ENCODE data around the gene PPP3CB. TPM values are rescaled to one million over a fixed set of nuclear protein-coding genes. Genes with fewer than 3 reads are reported as not detected.

Gene PPP3CB
- total RNA-seq, 1 donor from 2014 or later, result 47.1 TPM

DNA sequence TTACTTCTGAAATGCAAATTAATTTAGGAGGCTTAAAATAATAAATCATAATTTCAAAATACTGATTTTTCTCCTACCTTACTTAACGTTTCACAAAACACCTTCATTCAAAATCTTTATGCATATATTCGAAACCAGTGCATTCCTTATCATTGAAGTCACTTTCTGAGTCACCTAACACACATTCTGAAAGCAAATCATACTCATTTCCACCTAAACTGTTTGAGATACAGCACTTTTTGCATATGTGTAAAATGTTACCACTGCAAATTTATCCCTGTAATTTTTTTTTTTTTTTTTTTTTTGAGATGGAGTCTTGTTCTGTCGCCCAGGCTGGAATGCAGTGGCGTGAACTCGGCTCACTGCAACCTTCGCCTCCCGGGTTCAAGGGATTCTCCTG, 15.7 kb downstream of the PPP3CB start:
- DNase-seq (ENCODE audit: low spot score), result no peak

DNA sequence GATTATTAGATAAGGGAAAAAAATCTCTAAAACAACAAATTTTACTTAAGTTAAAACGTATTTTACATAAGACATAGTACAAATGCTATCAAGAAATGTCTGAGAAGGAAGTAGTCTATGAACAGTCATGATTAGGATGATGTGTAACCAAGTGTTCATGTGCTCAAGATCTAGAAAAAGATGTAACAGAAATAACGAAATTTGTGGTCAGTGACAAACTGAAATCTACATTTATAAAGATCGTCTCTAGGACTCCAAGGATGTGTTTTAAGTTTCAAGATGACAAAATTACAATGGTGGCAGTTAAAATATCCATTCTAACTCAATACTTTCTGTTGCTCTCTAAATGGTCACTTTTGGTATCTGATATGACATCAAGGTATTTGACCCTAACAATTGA, 17.2 kb downstream of the PPP3CB start:
- no peak for DNase-seq (ENCODE audit: low spot score)

DNA sequence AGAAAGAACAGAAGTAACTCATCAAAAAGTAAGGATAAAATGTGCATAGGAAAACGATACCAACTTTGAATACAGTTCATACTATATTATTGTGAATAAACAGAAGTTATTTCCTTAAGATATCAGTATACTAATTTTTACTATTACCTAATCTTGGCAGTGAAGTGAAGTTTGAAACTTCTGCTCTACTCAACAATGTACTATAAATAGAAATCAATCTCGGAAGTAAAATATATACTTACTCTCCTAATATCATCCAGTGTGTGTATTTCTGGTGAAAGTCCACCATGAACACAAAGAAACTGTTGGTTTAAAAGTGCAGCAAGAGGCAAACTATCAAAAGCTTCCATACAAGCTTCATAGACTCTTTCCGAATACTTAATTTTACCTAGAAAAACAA, 24.6 kb downstream of the PPP3CB start:
- no peak for DNase-seq (ENCODE audit: low spot score)

DNA sequence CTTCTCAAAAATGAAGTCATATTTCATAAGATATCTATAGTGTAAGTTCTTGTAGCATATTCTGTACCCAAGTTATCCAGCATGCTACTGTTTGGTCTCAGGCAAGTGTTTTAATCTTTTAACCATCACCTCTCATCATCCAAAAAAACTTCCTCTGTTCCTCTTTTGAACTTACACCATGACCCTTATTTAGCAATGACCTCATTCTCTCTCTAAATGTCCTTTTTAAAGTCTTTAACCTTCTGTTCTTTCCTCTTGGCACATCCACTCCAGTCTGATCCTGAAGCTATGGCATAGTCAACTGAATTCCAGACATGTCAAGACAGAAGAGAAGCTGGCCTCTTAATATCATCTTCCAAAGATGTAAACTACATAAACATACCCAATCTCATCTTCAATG, 26.2 kb downstream of the PPP3CB start:
- no peak for DNase-seq (ENCODE audit: low spot score)

DNA sequence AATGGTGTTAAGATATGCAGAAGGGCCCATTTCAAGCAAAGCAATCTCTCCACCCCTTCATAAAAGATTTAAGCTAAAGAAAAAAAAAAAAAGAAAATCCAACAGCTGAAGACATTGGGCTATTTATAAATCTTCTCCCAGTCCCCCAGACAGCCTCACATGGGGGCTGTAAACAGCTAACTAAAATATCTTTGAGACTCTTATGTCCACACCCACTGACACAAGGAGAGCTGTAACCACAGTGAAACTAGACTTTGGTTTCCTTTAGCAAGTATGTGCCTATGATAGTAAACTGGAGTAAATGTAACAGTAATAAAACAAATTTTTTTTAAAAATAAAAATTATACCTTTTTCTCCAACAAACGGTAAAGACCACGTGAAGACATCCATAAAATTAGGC, 28.6 kb downstream of the PPP3CB start:
- DNase-seq (ENCODE audit: low spot score), result no peak

DNA sequence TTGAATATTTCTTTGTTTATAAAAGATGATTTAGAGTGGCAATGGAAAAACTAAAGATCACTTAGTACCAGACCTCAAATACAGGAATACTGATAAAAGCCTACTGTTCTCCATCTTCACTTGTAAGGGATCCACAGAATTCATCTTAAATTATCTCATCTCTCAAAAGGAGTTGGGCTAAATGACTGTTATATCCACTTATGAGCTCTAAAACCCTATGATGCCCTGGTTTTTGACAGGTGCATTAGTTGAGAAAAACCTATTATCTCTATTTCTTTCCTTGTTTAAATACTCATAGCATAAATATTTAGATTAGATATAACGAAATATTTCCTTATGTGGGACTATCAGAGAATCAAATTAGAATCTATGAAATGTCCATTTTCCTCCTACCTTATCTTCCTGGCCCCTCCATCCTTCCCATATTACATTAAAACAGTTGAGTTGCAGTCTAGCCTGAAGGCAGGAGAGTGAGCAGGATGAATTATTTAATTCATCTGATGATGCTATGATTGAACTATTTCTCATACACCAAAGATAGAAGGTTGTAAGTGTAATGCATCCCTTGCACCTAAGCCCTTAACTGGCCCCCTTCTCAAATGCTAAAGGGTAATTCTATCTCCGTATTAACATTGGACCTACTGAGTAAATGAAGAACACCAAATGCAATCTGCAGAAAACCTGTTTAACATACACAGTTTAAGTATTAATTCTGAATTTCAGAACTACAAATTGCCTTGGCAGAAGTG, 29.7 kb downstream of the PPP3CB start:
- no peak for DNase-seq (ENCODE audit: low spot score)

DNA sequence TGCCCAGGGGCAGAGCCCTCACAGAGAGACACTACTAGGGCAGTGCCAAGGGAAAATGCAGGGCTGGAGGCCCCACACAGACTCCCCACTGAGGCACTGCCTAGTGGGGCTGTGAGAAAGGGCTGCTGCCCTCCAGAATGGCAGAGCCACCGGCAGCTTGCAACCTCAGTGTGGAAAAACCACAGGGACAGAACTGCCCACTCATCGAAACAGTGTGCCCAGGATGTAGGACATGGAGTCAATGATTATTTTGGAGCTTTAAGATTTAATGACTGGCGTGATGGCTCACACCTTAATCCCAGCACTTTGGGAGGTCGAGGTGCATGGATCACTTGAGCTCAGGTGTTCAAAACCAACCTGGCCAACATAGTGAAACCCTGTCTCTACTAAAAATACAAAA, 34.9 kb downstream of the PPP3CB start:
- DNase-seq (ENCODE audit: low spot score), result no peak

DNA sequence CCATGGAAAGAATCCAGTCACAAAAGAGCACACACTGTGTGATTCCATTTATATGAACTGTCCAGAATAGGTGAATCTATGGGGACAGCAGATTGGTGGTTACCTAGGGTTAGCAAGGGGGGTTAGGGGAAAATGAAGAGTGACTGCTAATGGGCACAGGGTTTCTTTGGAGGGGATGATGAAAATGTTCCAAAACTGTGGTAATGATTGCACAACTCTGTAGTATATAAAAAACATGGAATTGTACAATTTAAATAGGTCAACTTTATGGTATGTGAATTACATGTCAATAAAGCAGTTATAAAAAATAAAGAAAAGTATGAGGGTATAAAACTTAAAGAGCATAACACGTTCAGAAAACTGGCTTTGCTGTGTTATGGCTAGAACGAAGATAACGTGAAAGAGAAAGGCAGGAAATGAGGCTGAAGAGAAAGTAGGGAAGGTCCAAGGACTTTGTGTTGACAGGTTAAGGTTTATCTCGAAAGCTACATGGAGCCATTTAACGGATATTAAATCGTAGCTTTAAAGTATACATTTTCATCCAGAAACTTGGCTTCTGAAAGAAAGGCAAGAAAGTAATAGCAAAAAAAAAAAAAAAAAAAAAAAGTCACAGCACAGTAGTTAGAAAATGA, 36.0 kb downstream of the PPP3CB start:
- no peak for DNase-seq (ENCODE audit: low spot score)

DNA sequence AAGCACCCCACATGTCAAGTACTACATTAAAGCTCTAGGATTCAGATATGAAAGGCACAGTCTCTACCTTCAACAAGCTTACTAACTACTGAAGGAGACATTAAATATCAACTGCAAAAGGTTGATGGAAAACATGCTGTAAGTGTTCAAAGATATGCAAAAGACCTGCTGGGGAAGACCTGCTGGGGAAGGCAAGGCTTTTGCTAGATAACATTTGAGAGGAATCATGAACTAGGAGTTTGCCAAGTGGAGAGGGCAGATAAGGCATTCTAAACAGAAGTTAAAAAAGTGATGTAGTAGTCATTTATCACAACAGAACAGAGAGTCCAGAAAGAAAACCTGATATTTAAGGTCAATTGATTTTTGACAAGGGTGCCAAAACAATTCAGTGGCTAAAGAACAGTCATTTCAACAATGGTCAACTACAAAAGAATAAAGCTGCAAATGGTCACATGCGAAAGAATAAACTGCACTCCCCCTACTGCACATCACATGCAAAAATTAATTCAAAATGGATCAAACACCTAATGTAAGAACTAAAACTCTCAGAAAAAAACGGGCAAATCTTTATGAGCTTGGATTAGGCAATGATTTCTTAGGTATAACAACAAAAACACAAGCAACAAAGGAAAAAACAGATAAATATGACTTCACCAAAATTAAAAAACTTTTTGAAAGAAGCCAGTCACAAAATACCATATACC, 39.5 kb downstream of the PPP3CB start:
- no peak for DNase-seq (ENCODE audit: low spot score)

DNA sequence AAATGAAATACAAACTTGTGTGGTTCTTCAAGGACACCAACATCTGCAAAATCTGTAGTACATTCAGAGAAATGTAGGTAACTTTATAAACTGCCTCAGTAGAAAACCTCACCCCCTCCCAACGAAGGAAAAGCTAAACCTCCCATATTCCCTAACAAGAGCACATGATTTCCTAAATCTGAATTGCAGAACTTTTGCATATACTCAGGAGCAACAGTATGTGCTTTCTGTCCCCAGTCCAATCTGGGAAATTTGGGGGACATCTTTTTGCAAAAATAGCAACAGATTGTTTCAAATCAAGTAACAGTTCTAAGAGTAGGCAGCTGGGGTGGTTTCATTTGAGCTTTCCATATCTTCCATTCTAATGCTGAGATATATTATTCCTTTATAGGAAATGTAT, 46.7 kb downstream of the PPP3CB start:
- DNase-seq (ENCODE audit: low spot score), result no peak

DNA sequence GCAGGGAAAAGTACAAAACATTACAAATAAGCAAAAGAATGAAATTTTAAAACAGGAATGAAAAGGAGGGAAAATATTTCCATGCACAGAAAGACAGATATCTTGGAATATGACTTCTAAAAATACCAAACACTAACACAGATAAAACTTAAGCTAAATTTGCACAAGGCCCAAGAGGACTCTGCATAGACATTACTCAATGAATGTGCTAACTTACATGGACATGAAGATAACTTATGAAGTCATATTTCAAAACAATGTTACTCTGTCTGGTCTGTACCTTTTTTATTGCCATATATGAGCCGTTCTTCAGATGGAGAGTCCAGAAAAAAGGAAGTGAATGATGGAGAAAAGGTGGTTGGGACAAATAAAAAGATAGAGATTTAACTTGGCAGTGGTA, 47.4 kb downstream of the PPP3CB start:
- no peak for DNase-seq (ENCODE audit: low spot score)

DNA sequence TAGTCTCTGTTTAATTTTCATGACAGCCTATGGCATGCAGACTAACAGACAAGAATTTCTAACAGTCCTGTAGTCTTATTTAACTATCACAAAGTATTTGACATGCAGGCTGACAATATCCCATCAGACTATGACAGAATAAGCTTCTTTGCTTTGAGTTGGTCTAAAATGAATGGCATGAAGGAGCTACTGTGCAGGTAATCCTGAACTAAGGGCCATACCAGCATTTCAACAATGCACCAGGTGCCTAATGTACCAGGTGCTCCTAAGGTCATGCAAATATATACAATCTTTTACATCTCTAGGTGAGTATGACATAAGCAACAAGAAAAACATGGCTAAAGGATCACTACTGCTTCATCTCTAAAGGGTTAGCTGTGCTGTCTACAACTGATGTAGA, 48.9 kb downstream of the PPP3CB start:
- no peak for DNase-seq (ENCODE audit: low spot score)

DNA sequence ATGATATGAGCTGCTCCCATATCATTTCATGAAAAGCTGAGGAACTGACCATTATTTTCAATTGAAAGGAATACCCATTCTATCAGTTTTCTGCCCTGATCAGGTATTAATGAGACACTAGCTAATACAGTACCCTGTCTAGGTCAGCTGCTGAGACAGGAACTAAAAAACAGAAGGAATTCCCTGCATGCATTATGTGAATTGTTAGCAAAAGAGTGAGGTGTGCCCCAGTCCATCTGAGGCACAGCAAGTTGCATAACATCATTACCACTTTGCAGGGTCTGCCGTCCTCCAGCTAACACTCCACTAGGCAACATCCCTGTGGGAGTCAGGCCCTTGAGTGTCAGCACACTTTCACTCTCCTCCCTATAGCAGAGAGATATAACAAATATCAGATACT, 51.4 kb downstream of the PPP3CB start:
- no peak for DNase-seq (ENCODE audit: low spot score)

DNA sequence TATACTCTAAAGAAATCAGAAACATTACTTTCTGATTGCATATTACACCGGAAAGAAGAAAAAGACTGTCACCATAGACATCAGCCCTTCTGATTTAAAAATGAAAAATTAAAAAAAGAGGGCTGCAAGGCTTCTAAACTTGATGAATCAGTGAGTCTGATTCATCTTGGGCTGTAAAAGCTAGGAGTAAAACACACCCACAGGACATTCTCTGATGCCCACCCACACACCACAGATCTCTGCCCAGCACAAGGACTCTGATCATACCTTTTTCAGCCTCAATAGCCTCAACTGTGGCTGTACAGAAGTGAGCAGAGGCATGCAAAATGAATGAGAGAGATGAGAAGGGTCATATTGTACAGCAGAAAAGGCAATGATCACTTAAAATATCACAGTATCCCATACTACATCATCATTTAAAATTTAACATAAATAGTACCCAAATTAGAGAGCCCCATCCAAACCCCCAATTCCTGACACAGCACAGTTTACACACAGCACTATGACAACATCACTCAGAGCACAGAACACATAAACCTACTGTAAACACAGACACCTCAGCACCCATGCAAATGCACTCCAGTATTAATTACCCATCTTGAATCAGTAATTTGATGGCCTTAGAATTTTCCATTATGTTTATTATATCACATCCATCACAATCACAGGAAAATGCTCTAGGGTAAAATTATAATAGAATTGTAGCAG, 56.1 kb downstream of the PPP3CB start:
- DNase-seq (ENCODE audit: low spot score), result no peak

DNA sequence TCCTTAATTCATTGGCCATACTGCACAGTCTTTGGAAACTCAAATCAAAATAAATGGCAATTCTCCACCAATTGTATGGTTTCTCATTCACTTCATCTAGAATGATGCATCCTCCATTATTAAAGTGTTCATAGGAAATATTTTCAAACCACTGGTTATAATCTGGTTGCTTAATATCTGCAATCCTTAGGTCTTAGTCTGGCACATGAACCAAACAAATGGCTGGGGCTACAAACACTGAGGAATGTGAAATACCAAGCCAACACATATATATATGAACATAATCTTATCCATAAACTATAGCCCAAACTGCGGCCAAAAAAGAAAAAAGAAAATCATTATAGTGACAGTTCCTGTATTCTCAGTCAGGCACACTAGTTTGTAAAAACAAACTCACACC, 56.8 kb downstream of the PPP3CB start:
- DNase-seq (ENCODE audit: low spot score), result no peak

DNA sequence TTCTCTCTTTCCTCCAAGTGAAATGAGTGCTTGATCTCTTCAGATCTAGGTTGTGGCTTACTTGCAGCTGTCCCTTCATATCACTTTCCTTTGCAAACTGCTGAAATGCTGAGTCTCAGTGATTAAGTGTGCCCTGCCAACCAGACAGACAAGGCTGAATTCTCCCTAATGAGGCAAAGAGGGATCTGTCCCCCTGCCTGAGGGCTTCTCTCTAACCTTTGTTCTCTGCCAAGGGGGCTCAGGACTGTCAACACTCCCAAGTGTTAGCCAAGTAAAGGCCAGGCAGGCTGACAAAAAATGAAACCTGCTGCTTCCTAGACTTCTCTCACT, 62.3 kb downstream of the PPP3CB start, which contains the start of gene MSS51:
Gene MSS51 (minus strand): TSS at position 24 of the 330 bp plus-strand sequence. CDS start 5,277 bp downstream, outside the sequence.
- DNase-seq (ENCODE audit: low spot score), result no peak

DNA sequence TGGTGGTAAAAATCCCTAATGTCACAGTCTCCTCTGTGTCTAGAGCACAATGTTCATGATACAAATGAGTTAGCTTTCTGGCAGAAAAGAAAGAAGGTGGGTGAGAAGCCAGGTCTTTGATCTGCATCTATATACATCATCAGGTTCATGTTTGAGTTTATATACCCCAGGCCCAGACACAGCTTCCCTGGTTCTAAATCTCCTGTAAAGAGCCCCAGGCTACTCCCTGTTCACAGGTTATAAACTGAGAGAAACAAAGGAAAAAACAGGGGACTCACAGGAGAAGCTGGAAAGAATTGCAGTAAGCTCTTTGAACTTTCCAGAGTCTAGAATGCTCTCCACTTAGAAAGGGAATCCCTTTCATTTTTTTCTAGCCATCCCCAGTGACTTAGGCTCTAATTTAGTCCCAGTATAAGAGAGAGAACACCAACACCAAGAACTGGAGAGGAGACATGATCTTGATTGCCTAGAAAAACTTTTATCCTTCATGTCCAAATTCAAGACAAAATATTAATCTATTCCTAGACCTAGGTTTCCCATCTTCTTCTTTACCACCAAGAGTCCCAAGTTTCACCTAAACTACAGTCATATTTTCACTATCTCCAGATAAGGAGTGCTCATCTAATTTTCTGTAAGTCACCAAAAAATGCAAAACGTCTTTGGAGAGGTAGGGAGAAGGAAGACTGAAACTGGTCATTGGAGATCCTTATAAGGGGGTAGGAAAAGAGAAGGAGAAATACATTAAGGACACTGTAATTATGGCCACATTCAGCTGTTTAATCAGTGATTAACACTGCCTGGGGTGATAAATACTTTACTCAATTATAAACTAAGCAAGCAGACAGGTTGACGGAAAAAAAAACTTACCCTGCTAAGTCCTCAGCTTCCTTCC, 62.9 kb downstream of the PPP3CB start:
- DNase-seq (ENCODE audit: low spot score), result no peak

DNA sequence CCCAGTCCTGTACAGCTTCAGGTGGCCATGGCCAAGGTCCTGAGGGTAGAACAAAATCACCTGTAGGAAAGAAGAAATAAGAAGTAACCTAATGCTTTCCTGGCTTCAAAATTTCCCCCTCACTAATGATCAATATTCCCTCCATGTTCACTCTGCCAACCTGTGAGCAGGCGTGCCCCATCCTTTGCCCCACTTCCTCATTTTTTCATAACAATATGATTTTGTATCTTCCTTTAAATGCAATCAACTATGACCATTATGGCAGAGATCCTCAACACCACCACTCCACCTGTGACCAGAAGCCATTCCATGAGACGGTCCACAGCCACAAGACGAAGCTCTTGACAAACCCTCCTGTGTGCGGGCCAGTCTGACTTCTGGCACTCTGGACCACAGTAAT, 69.5 kb downstream of the PPP3CB start:
- DNase-seq (ENCODE audit: low spot score), result no peak

DNA sequence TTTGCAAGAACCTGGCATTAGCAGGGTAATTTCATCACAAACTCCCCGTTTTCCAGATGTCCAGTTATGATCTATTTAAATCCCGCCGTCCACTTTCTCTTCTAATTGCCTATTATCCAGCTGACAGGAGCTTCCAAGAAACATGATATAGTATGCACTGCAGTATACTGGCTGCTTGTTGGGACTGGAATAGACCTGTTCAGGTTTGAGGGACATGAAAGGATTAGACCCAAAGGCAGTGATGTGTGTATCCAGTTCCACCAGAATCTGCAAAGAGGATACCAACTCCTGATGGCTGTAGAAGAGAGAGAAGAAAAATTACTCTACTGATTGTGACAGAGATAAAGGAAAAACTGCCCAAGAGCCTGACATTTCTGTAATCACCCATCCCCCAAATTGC, 71.3 kb downstream of the PPP3CB start:
- DNase-seq (ENCODE audit: low spot score), result no peak

DNA sequence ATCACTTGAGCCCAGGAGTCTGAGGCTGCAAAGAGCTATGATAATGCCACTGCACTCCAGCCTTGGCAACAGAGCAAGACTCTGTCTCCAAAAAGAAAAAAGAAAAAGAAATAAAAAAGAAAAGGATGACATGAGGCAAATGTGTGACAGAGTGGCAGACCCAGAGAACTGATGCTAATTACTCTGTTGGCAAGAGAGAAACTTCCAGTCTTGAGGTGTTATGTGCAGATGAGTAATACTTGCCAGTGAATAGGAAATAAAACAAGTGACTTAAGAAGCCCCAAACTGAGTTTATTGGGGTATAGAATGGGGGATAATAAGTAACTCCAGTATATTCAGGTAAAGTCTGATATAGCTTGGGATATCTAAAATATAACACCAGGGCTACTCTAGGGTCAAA, 72.5 kb downstream of the PPP3CB start:
- DNase-seq (ENCODE audit: low spot score), result no peak

DNA sequence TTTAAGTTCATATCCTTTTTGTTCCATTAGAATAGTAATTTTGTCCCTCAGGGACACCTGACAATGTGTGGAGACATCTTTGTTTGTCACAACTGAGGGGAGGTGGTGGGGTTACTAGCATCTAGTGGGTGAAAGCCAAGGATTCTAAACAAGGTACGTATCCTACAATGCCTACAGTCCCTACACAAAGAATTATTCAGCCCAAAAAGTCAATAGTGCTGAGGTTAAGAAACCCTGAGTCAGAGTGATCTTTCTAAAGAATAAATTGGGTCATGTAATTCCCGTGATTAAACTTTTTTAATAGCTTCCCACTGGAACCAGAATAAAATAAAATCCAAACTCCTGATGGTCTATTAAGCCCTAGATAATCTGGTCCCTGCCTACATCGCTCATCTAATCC, 79.3 kb downstream of the PPP3CB start:
- DNase-seq (ENCODE audit: low spot score), result no peak
